ENCODE results near the gene CFAP45. TPM values are rescaled to one million over a fixed set of nuclear protein-coding genes. Genes with fewer than 3 reads are reported as not detected.
A peak's percentile ranks its signal among the peaks of the same experiment; 100 is the strongest.

Gene CFAP45
- total RNA-seq, 1 donor from 2014 or later, result 0.46 TPM

DNA sequence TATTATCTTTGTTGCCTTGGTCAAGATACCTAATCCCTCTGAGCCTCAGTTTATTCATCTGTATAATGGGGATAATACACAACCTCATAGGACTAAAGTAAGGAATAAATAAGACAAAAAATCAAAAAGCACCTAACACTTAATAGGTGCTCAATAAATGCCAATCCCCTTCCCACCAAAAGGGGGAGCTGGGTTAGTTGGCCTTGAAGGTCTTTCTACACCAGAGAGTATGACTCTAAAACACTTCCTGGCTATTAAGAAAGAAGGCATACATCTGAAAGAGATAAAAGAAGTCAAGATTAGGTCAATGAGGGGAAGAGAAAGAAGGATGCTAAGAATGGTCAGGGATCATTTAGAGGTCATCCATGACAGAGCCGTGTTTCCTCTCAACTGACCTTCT is 48.6 kb downstream of the CFAP45 start:
- TF ChIP-seq, protein P1, sequence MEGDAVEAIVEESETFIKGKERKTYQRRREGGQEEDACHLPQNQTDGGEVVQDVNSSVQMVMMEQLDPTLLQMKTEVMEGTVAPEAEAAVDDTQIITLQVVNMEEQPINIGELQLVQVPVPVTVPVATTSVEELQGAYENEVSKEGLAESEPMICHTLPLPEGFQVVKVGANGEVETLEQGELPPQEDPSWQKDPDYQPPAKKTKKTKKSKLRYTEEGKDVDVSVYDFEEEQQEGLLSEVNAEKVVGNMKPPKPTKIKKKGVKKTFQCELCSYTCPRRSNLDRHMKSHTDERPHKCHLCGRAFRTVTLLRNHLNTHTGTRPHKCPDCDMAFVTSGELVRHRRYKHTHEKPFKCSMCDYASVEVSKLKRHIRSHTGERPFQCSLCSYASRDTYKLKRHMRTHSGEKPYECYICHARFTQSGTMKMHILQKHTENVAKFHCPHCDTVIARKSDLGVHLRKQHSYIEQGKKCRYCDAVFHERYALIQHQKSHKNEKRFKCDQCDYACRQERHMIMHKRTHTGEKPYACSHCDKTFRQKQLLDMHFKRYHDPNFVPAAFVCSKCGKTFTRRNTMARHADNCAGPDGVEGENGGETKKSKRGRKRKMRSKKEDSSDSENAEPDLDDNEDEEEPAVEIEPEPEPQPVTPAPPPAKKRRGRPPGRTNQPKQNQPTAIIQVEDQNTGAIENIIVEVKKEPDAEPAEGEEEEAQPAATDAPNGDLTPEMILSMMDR (conservative IDR thresholded peaks at IDR 0.05; ENCODE audit: low read depth, low read length), result peak; percentile 14
- no peak for DNase-seq (ENCODE audit: low read depth)
- no peak overlapping the region for H3K4me3 ChIP-seq (ENCODE audit: low read depth, low read length)

DNA sequence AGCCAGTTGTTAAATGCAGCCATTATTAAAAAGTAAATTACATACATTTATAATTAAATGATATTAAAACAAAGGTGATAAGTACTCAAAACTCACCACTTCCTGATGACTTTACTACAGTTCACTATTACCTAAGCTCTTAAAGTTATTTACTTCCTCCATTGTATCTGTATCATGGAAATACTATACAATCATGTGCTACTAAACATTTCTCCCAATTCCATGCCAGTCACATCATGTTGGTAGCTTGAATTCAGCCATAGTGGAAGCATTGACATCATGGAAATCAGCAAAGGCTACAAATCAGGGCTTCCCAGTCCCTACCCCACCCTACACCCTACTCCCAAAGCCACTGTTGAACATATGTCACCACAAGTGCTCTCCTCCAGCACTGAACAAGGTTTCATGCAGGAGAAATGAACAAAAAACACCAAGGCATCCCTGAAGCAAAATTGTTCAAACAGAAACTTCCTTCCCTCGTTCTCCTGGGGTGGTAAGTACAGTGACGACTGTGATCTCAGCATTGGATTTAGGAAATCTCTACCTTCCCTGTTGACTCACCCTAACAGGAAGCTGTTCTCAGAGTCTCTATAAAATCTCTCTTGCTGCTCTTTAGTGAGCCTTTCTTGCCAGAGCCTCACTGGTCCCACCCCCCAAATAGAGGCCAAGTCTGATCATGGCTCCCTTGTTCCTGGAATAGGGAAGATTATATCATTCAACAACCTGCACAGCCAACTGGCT is 50.2 kb downstream of the CFAP45 start:
- no peak for DNase-seq (ENCODE audit: low read depth)
- TF ChIP-seq, protein P1 (conservative IDR thresholded peaks at IDR 0.05; ENCODE audit: low read depth, low read length), result no peak
- no peak overlapping the region for H3K4me3 ChIP-seq (ENCODE audit: low read depth, low read length)

DNA sequence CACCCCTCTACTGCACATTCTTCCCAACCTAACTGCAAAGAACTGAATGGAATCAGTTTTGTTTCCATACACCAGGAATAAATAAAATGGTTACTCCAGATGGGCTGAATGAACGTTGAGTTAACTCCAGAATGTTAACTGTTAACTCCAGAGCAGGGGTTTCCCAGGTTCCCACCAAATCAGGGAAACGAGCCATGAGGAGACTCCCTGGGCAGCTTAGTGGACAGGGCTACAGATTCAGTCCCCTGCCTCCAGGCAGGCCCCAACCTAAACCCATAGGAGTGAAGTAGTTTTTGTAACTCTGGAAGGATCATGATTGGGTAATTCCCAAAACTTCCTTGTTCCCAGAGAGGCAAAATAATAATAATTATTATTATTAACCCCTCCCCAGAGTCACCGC is 51.6 kb downstream of the CFAP45 start:
- no peak overlapping the region for H3K4me3 ChIP-seq (ENCODE audit: low read depth, low read length)
- TF ChIP-seq, protein P1 (conservative IDR thresholded peaks at IDR 0.05; ENCODE audit: low read depth, low read length), result no peak
- no peak for DNase-seq (ENCODE audit: low read depth)

DNA sequence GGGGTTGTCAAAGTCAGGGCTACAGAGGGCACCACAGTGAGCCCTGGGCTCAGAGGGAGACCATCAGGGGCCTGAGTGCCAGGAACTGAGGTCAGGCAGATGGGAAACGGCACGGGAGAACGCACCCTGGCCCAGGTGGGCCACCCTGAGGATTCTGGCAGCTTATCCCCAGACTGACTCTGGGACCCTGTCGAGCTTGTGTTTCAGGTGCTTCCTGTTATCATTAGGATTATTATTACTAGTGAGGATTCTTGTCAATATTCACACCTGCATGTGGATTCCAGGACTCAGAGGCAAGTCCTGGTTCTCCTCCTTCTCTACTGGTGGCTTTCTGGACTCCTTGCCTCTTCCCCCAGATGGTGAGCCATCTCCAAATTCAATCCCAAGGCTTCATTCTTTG is 52.7 kb downstream of the CFAP45 start:
- DNase-seq (ENCODE audit: low read depth), result no peak
- no peak overlapping the region for H3K4me3 ChIP-seq (ENCODE audit: low read depth, low read length)
- TF ChIP-seq, protein P1 (conservative IDR thresholded peaks at IDR 0.05; ENCODE audit: low read depth, low read length), result no peak

DNA sequence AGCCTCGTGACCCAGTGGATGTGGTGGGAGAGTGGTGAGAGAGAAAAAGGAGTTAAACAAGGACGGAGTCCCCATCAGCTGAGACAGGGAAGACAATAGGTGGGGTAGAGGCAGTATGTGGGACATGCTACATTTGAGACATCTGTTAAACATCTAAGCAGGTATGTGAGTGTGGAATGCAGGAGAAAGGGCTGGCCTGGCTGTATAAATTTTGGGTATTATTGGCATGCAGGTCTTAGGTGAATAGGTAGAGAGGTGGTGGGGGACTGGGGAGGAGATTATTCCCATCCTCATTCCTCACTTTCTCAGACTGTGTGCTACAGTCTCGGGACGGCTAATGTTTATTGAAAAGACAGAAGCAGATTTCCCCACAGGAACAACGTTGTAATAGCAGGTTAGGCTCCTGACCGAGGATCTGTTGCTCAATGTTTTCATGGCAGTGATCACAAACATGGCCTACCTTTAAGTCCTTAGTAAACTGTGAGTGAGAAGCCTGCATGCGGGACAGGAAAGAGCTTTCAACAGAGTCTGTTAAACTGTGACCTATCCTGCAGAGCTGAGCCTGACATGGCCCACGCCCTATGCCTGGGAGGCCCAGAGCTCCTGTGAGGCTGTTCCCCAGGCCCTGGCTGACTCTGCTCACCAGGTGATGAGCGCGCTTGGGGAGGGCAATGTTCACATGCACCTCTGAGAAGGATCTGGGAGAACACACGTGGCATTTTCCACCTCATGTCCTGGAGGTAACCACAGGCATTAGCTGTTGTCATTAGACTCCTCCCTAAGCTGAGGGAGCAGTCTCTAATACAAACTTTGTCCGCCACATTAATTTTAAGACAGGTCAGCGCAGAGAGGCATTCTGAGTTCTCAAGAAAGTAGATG is 54.0 kb downstream of the CFAP45 start:
- DNase-seq (ENCODE audit: low read depth), result peak; percentile 43
- no peak overlapping the region for H3K4me3 ChIP-seq (ENCODE audit: low read depth, low read length)
- TF ChIP-seq, protein P1 (conservative IDR thresholded peaks at IDR 0.05; ENCODE audit: low read depth, low read length), result peak; percentile 2

DNA sequence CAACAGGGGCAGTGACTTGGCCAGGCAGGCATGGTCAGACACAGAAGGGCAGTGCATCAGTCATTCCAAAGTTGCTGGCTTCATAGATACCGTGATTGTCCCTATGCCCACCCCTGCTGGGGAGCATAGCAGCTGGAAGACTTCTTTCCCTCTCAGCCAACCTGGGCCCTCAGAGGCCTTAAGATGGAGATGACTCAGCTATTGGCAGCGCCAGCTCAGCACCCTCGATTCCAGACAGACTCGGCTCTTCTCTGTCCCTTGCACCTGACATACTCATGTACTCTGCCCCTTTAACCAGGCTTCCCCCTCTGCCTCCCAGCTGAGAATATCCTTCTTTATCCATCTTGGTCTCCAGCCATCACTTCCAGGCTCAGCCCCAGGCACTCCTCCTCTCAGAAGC is 56.5 kb downstream of the CFAP45 start:
- no peak for DNase-seq (ENCODE audit: low read depth)
- TF ChIP-seq, protein P1 (conservative IDR thresholded peaks at IDR 0.05; ENCODE audit: low read depth, low read length), result no peak
- H3K4me3 ChIP-seq (ENCODE audit: low read depth, low read length), result no peak overlapping the region

All from epithelial cell of proximal tubule (primary cell).